ENCODE results near the gene KRT74.

Gene KRT74

GRCh38 chr12:52530366-52530765, 43.3 kb downstream of the KRT74 start:
- H3K27ac Mint-ChIP-seq = no peak overlapping the region
- H3K4me1 Mint-ChIP-seq = no peaks in the 10 kb centered on the region
- no peak for DNase-seq
- peaks cover 0 to 1% of the 10 kb centered on the region in 2 donors for H3K27me3 Mint-ChIP-seq
- H3K9me3 Mint-ChIP-seq = no peaks in the 10 kb centered on the region
- no peaks in the 10 kb centered on the region for H3K36me3 Mint-ChIP-seq
- ATAC-seq (replicated peaks) = no peak
- H3K4me3 Mint-ChIP-seq = no peak overlapping the region

GRCh38 chr12:52529846-52530245, 43.8 kb downstream of the KRT74 start:
- no peaks in the 10 kb centered on the region for H3K36me3 Mint-ChIP-seq
- H3K4me3 Mint-ChIP-seq = no peak overlapping the region
- no peak overlapping the region for H3K27ac Mint-ChIP-seq
- no peaks in the 10 kb centered on the region for H3K9me3 Mint-ChIP-seq
- H3K4me1 Mint-ChIP-seq = no peaks in the 10 kb centered on the region
- no peak for DNase-seq
- H3K27me3 Mint-ChIP-seq = peaks cover 0 to 3% of the 10 kb centered on the region in 2 donors
- ATAC-seq (replicated peaks) = no peak

GRCh38 chr12:52529417-52529816, 44.2 kb downstream of the KRT74 start:
- Mint-ChIP-seq H3K9me3 (no peaks in the 10 kb centered on the region), H3K4me1 (no peaks in the 10 kb centered on the region), H3K4me3 (no peak overlapping the region), H3K36me3 (no peaks in the 10 kb centered on the region), H3K27me3 (peaks cover 0 to 3% of the 10 kb centered on the region in 2 donors), H3K27ac (no peak overlapping the region)
- DNase-seq = no peak
- no peak for ATAC-seq (replicated peaks)

GRCh38 chr12:52528641-52529143, 45.0 kb downstream of the KRT74 start:
- no peaks in the 10 kb centered on the region for H3K9me3 Mint-ChIP-seq
- no peaks in the 10 kb centered on the region for H3K4me1 Mint-ChIP-seq
- no peak for ATAC-seq (replicated peaks)
- H3K36me3 Mint-ChIP-seq = no peaks in the 10 kb centered on the region
- H3K27me3 Mint-ChIP-seq = peaks cover 0 to 3% of the 10 kb centered on the region in 2 donors
- DNase-seq = no peak
- H3K4me3 Mint-ChIP-seq = no peak overlapping the region
- H3K27ac Mint-ChIP-seq = no peak overlapping the region

- ATAC-seq (replicated peaks) = no peak
- H3K27ac Mint-ChIP-seq = no peak overlapping the region
- no peak overlapping the region for H3K4me3 Mint-ChIP-seq
- DNase-seq = no peak
- peaks cover 3 to 5% of the 10 kb centered on the region in 2 donors for H3K27me3 Mint-ChIP-seq
- H3K36me3 Mint-ChIP-seq = no peaks in the 10 kb centered on the region
- H3K4me1 Mint-ChIP-seq = no peaks in the 10 kb centered on the region
- no peaks in the 10 kb centered on the region for H3K9me3 Mint-ChIP-seq
These were observed 46.4 kb downstream of the KRT74 start for GRCh38 chr12:52527121-52527800.

GRCh38 chr12:52526511-52526951, 47.1 kb downstream of the KRT74 start:
- no peak for ATAC-seq (replicated peaks)
- H3K4me3 Mint-ChIP-seq = no peak overlapping the region
- no peaks in the 10 kb centered on the region for H3K9me3 Mint-ChIP-seq
- DNase-seq = no peak
- no peak overlapping the region for H3K27ac Mint-ChIP-seq
- H3K36me3 Mint-ChIP-seq = no peaks in the 10 kb centered on the region
- no peaks in the 10 kb centered on the region for H3K4me1 Mint-ChIP-seq
- peaks cover 3 to 5% of the 10 kb centered on the region in 2 donors for H3K27me3 Mint-ChIP-seq

- ATAC-seq (replicated peaks) (no peak), DNase-seq (no peak)
- Mint-ChIP-seq H3K4me1 (no peaks in the 10 kb centered on the region), H3K27me3 (peaks cover 3 to 5% of the 10 kb centered on the region in 2 donors), H3K9me3 (no peaks in the 10 kb centered on the region), H3K4me3 (no peak overlapping the region), H3K27ac (no peak overlapping the region), H3K36me3 (no peaks in the 10 kb centered on the region)
These were observed 47.8 kb downstream of the KRT74 start for GRCh38 chr12:52525661-52526499.

GRCh38 chr12:52524898-52525591, 48.6 kb downstream of the KRT74 start:
- Mint-ChIP-seq H3K4me1 (no peaks in the 10 kb centered on the region), H3K9me3 (no peaks in the 10 kb centered on the region), H3K27ac (no peak overlapping the region), H3K27me3 (peaks cover 3 to 5% of the 10 kb centered on the region in 2 donors), H3K4me3 (no peak overlapping the region), H3K36me3 (no peaks in the 10 kb centered on the region)
- ATAC-seq (replicated peaks) (no peak), DNase-seq (no peak)

- no peak for DNase-seq
- ATAC-seq (replicated peaks) = no peak
These were observed 49.3 kb downstream of the KRT74 start for GRCh38 chr12:52524241-52524897.

GRCh38 chr12:52523824-52524223, 49.8 kb downstream of the KRT74 start:
- Mint-ChIP-seq H3K4me3 (no peak overlapping the region), H3K36me3 (no peaks in the 10 kb centered on the region), H3K27ac (no peak overlapping the region), H3K9me3 (no peaks in the 10 kb centered on the region), H3K27me3 (peaks cover 3 to 5% of the 10 kb centered on the region in 2 donors), H3K4me1 (no peaks in the 10 kb centered on the region)
- ATAC-seq (replicated peaks) (no peak), DNase-seq (no peak)

More at GRCh38 chr12:52524241-52524897, 49.3 kb downstream of the KRT74 start:
- Mint-ChIP-seq H3K9me3 (no peaks in the 10 kb centered on the region), H3K27me3 (peaks cover 3 to 5% of the 10 kb centered on the region in 2 donors), H3K27ac (no peak overlapping the region), H3K36me3 (no peaks in the 10 kb centered on the region), H3K4me1 (no peaks in the 10 kb centered on the region), H3K4me3 (no peak overlapping the region)

GRCh38 chr12:52522346-52523011, 51.2 kb downstream of the KRT74 start:
- no peak overlapping the region for H3K27ac Mint-ChIP-seq
- DNase-seq (no peak), ATAC-seq (replicated peaks) (no peak)
- no peaks in the 10 kb centered on the region for H3K9me3 Mint-ChIP-seq
- H3K4me3 Mint-ChIP-seq = no peak overlapping the region
- no peaks in the 10 kb centered on the region for H3K4me1 Mint-ChIP-seq
- no peaks in the 10 kb centered on the region for H3K36me3 Mint-ChIP-seq
- peaks cover 3 to 5% of the 10 kb centered on the region in 2 donors for H3K27me3 Mint-ChIP-seq

GRCh38 chr12:52521568-52522266, 51.9 kb downstream of the KRT74 start:
- Mint-ChIP-seq H3K4me1 (no peaks in the 10 kb centered on the region), H3K27me3 (peaks cover 3 to 5% of the 10 kb centered on the region in 2 donors), H3K4me3 (no peak overlapping the region), H3K27ac (no peak overlapping the region), H3K9me3 (no peaks in the 10 kb centered on the region), H3K36me3 (no peaks in the 10 kb centered on the region)
- DNase-seq (no peak), ATAC-seq (replicated peaks) (no peak)

- DNase-seq (no peak), ATAC-seq (replicated peaks) (no peak)
- peaks cover 3 to 5% of the 10 kb centered on the region in 2 donors for H3K27me3 Mint-ChIP-seq
- no peaks in the 10 kb centered on the region for H3K4me1 Mint-ChIP-seq
- no peaks in the 10 kb centered on the region for H3K9me3 Mint-ChIP-seq
- H3K36me3 Mint-ChIP-seq = no peaks in the 10 kb centered on the region
- no peak overlapping the region for H3K27ac Mint-ChIP-seq
- no peak overlapping the region for H3K4me3 Mint-ChIP-seq
These were observed 52.5 kb downstream of the KRT74 start for GRCh38 chr12:52521175-52521567.
